Measurements from ENCODE around the gene BNIP5. TPM values are rescaled to one million over a fixed set of nuclear protein-coding genes. Genes with fewer than 3 reads are reported as not detected.

BNIP5 gene
- total RNA-seq, 1 experiment from 2014 or later, result not detected

GRCh38 chr6:36368921-36369865 is 32.5 kb upstream of the BNIP5 start:
- no peak overlapping the region; the same call in 1 of the 2 replicates for H3K27ac Mint-ChIP-seq

More at GRCh38 chr6:36368921-36369865, 32.5 kb upstream of the BNIP5 start:
- DNase-seq (ENCODE audit: low spot score), result no peak
- Mint-ChIP-seq H3K4me1 (peaks cover 6% of the 10 kb centered on the region), H3K36me3 (no peaks in the 10 kb centered on the region), H3K4me3 (no peak overlapping the region), H3K9me3 (no peaks in the 10 kb centered on the region), H3K27me3 (ENCODE audit: low read depth) (no peaks in the 10 kb centered on the region)
- TF ChIP-seq CREM (CRISPR knock-in tag; IDR thresholded peaks at IDR 0.05) (no peak), GABPB1 (CRISPR knock-in tag; IDR thresholded peaks at IDR 0.05) (no peak), SMAD3 (CRISPR knock-in tag; IDR thresholded peaks at IDR 0.05; ENCODE audit: borderline replicate concordance) (no peak), FOXP1 (CRISPR knock-in tag; IDR thresholded peaks at IDR 0.05; ENCODE audit: borderline replicate concordance) (no peak), FOXP4 (CRISPR knock-in tag; IDR thresholded peaks at IDR 0.05) (no peak), NR3C1 (CRISPR knock-in tag; conservative IDR thresholded peaks at IDR 0.05; ENCODE audit: low read depth) (no peak), IRF2 (CRISPR knock-in tag; IDR thresholded peaks at IDR 0.05; ENCODE audit: borderline replicate concordance, low read depth) (no peak), PRDM15 (CRISPR knock-in tag; IDR thresholded peaks at IDR 0.05) (no peak), ERG (CRISPR knock-in tag; IDR thresholded peaks at IDR 0.05) (no peak), ATF6 (CRISPR knock-in tag; IDR thresholded peaks at IDR 0.05) (no peak), CREB1 (CRISPR knock-in tag; IDR thresholded peaks at IDR 0.05) (no peak), E2F1 (CRISPR knock-in tag; IDR thresholded peaks at IDR 0.05) (no peak), ZBTB21 (CRISPR knock-in tag; IDR thresholded peaks at IDR 0.05; ENCODE audit: borderline replicate concordance) (no peak), NFE2L1 (CRISPR knock-in tag; IDR thresholded peaks at IDR 0.05) (no peak), NR1H2 (CRISPR knock-in tag; IDR thresholded peaks at IDR 0.05) (no peak), ZMAT4 (CRISPR knock-in tag; IDR thresholded peaks at IDR 0.05) (no peak), ATF1 (CRISPR knock-in tag; IDR thresholded peaks at IDR 0.05) (no peak), IRF1 (CRISPR knock-in tag; IDR thresholded peaks at IDR 0.05) (no peak), NFYB (CRISPR knock-in tag; conservative IDR thresholded peaks at IDR 0.05; ENCODE audit: low read depth) (no peak), MLX (CRISPR knock-in tag; IDR thresholded peaks at IDR 0.05) (no peak)
- ATAC-seq, result no peak
- CTCF ChIA-PET, result interaction anchor here (1.1 to 2.6 kb wide), 3 partner anchors 9 to 67 kb away, joined by 3 to 9 read pairs (median 4); no protein-coding TSS in a partner anchor
- POLR2A ChIA-PET, result interaction anchor here (0.6 kb wide), 2 partner anchors 64 to 111 kb away, joined by 3 to 5 read pairs; no protein-coding TSS in a partner anchor
